Measurements from ENCODE around the gene S100A10.
A peak's percentile ranks its signal among the peaks of the same experiment; 100 is the strongest.

The S100A10 gene

DNA sequence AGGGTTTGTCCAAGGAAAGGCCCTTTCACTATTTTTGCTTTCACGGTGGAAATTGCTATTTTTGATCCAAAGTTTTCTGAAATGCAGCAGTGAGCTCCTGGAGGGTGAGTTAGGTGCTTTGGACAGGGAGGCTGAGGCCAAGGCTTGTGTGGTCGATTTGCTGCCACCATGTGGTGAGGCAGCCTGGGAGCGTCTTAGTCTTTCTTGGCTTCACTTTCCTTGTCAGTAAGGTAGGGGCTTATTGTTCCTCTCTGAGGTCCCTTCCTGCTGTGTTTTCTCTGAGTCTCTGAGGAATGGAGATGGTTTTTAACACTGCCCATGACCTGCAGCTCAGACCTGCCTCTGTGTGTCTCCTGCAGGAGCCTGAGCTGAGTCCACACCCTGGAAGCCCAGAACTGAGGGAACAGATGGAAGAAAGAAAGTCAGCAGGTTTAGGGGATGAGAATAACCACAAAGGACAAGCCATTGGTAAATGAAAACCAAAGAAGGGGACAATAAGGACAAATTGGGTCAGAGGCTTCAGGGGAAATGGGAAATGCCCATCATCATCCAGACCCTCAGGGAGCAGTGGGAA, 20.1 kb upstream of the S100A10 start:
- DNase-seq (ENCODE audit: low spot score): no peak

DNA sequence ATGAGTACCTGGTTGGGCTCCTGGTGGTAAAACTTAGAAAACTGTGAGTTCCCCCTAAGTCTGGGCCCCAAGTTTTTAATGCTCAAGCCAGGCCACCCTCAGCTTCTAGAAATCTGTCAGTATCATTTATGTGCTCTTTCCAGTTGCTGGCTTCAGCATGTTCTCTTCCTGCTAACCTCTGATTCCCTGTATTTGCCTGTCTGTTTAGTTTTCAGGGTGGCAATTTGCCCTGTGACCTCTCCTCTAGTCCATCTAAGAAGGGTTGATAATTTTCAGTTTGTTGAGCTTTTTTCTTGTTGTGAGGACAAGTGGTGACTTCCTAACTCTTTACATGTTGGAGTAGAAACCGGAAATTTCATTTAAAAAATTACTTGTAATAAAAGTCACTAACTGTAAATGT, 16.0 kb upstream of the S100A10 start:
- DNase-seq (ENCODE audit: low spot score): no peak

DNA sequence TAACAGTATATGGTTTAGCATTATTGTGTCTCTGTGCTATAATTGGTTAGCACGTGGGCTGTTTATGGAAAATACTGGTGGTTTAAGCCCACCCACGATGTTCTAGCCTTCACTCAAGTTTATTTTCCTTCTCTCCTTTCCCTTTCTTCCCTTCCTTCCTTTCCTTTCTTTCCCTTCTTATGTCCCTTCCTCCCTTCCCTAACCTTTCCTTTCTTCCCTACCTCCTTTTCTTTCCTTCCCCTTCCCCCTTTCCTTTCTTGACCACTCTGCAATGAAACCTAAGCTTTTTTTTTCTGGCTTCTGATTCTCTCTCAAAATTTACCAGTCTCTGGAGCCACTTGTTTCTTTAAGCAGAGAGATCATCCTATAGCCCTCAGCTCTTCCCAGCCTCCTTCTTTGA, 13.4 kb upstream of the S100A10 start:
- no peak for DNase-seq (ENCODE audit: low spot score)

DNA sequence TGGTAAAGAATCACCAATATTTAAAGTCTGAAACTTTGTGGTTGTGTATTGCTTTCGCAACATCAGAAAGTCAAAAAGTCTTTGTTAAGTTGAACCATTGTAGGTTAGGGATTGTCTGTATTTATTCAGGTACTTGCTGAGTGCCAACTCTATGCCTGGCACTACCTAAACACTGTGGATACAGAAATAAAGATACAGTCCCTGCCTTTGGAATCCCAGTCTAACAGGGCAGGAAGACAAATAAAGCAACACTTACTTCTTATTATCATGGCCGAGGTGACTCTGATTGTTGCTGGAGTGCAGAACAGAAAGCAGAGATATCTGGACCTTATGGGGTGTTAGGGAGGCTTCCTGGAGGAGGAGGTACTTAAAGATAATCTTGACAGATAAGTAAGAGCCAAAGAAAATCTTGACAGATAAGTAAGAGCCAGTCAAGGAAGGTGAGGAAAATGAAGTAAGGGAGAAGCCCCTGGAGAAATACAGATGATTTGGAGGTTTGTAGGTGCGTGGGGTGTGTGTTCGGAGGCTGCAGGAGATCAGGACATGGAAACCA, 11.8 kb upstream of the S100A10 start:
- no peak for DNase-seq (ENCODE audit: low spot score)

DNA sequence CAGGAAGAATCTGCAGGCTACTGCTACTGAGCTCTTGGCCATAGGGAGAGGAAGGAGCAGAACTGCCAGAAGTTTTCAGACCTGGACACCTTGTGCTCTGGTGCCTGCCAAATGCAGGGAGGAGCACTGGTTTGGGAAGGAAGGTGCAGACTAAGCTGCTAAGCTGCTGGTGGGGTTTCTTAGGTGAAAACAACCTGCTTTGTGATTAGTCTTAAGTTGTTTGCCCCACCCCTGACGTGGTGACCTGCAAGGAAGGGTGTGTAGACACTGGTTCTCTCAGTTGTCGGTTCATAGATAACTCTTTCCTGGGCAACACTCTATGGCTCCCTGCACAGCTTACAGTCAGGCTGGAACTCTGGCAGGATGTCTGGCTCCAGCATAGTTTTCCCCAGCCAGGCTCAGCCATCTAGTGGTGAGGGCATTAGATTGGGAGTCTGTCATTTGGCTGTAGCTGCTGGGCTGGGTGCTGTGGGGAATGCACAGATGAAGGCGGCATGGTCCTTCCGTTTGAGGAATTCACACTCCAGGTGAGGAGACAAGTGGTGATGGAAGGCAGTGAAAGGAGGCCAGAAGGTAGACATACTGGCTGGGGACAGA, 10.3 kb upstream of the S100A10 start:
- no peak for DNase-seq (ENCODE audit: low spot score)

DNA sequence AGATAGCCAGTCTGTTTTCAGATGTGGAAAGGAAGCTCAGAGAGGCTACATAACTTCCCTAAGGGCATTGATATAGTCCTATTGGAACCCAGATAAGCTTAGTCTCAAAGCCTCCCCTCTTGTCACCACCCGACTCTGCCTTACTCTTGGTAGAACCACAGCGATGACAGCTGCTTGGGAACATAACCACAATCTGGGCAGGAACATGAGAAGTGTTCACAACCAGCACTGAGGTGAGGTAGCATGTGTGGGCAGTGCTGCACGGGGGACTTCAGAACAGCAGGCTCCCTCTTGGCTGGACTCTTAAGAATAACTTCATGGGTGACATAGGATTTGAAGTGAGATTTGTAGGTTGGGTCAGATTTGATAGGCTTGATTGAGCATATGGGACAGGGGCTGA, 9.3 kb upstream of the S100A10 start:
- DNase-seq (ENCODE audit: low spot score): no peak

DNA sequence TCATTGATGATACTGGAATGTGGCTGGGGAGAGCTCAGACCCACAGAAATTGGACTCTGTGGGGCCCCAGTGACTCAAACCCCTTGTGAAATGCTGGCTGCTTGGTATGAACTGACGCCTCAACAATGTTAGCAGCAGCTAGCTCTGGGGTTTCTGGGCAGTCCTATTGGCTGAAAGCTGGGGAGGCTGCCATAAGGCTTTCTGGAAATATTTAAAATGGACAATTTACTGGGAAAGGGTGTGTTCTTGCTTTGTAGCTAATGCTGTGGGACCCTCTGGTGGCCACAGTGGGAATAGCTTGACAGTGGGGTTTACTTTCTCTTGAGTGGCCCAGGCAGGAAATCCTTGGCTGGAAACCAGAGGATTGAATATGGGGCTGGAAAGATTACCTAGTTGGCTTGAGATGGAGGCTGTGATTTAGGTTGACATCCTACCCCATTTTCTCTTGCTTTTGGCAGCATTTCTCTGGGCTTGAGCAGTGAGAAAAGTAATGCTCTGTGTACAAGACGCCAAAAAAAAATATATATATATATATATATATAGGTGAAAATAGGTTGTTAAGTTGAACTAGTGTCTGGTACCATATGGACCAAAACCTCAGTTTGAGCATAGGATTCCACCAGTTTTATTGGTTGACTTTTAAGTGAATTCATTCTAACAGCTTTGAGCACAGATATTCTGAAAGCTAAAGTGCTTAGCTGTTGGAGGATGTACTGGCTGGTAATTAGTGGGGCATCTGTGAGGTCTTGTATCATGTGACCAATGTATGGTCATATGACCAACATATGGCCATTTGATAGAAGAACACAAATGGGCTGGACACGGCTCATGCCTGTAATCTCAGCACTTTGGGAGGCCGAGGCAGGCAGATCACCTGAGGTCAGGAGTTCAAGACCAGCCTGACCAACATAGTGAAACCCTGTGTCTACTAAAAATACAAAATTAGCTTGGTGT, 8.2 kb upstream of the S100A10 start:
- DNase-seq (ENCODE audit: low spot score): peak; percentile 92

DNA sequence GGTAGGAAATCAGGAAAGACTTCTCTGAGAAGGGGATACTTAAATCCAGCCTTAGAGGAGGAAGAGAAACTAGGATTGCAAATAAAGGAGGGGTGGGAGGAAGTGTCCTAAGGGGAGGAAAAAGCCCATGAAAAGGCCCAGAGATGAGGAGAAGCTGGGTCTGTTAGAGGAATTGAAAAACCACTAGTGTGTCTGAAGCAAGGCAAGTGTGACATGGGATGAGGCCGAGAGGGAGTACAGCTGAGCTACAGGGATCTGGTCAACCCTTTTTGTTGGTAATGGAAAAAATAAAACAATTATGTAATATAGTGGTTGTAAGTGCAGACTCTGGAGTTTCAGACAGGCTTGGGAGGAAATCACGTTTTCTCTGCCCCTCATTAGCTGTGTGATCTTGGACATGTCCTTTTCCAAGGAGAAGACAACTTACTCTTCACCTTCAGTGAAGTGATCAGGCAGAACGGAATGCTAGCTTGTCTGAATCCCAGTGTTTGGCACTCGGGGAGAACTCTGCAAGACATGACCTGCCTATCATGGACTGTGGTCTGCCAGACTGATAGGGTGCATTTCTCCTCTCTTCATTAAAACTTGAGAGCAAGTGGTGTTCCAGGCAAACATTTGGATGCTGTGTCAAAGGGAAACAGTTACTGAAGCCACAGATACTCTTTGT, 7.4 kb upstream of the S100A10 start:
- DNase-seq (ENCODE audit: low spot score): no peak

DNA sequence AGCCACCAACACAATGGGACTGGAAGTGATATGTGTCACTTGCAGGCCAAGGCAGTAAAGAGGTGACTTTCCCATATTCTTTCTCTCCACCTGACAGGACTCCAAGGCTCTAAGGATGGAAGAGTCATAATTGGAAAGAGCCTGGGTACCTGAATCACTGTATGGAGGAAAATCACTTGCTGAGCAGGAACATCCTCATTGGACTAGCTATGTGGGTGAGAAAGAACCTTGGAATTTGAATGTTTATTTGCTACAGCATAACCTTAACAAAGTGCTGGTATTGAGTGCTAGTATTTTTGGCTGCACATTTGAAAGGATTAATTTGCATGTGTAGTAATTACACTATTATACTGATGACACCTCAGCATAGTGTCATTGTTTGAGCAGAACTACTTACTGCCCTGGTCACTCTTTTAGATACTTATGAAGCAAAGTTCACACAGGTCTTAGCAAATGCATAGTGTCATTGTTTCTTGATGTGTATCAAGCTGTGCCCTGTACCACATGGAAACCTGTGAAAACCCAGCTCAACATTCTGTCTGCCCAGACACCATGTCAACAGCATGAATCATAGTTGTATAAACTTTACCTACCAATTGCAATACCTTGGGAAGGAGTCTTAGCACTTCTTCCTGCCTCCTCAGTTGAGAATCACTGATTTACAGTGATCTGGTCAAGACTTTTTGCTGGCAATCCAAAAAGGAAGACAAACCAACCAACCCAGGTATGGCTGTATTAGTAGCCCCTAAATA, 5.1 kb upstream of the S100A10 start:
- DNase-seq (ENCODE audit: low spot score): no peak

DNA sequence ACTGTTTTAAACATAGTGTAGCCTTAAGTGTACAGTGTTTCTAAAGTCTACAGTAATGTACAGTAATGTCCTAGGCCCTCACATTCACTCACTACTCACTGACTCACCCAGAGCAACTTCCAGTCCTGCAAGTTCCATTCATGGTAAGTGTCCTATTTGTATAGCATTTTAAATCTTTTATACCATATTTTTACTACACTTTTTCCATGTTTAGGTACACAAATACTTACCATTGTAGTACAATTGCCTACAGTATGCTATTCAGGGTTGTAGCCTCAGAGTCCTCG, 3.6 kb upstream of the S100A10 start:
- DNase-seq (ENCODE audit: low spot score): no peak

DNA sequence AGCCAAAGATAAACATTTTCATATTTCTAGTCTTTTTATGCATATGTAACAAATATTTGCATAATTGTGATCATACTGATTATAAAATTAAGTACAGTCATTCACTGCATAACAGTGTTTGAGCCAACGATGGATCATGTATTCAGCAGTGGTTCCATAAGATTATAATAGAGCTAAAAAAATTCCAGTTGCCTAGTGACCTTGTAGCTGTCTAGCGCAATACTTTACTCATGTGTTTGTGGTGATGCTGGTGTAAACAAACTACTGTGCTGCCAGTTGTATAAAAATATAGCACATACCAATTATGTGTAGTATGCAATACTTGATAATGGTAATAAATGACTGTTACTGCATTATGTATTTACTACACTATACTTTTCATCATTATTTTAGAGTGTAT, 2.1 kb upstream of the S100A10 start:
- peak; percentile 61 for DNase-seq (ENCODE audit: low spot score)

DNA sequence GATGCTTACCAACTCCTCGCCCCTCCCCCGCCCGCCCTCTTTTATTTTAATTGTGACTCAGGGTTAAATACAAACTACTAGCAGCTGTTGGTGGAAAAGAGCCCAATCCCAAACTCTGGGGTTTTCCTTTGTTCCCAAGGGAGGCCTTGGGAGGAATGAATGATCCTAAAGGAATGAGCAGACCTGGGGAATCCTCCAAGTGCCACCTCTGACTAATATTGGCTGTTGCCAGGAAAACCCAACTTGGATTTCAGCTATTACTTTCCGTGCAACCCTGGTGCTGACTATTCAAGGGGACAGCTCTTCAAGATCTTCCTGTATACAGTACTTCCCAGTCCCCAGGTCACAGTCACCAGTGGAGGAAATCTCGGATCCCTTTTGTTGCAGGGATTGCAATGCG, 1.3 kb upstream of the S100A10 start:
- peak; percentile 83 for DNase-seq (ENCODE audit: low spot score)

DNA sequence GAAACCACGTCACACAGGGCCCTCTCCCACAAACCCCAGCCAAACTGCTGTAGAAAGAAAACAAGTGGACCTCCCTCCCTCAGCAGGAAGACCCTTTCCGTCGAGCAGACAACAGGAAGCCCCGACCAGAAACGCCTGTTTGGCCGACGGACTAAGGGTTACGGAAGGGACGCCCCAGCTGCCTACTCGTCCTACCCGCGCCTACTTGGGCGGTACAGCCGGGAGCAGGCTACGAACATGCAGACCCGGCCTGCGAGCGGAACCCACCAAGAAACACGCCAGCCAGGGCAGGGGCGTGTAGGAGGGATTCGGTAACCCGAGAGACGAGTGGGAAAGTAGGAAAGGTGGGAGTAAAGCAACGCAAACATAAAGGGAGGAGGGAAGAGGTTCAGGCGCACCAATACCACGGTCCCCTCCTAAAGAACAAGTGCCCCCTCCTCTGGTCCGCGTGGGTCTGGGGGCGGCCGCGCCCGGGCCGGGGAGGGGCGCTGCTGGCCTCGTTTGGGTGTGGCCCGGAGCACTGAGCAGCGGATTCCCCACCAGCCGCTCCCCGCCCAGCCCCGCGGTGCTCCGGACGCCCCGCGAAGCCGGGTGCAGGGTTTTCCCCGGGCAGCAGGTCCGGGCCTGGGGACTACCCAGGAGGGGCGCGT, 450 bp downstream of the S100A10 start:
- DNase-seq (ENCODE audit: low spot score): no peak

DNA sequence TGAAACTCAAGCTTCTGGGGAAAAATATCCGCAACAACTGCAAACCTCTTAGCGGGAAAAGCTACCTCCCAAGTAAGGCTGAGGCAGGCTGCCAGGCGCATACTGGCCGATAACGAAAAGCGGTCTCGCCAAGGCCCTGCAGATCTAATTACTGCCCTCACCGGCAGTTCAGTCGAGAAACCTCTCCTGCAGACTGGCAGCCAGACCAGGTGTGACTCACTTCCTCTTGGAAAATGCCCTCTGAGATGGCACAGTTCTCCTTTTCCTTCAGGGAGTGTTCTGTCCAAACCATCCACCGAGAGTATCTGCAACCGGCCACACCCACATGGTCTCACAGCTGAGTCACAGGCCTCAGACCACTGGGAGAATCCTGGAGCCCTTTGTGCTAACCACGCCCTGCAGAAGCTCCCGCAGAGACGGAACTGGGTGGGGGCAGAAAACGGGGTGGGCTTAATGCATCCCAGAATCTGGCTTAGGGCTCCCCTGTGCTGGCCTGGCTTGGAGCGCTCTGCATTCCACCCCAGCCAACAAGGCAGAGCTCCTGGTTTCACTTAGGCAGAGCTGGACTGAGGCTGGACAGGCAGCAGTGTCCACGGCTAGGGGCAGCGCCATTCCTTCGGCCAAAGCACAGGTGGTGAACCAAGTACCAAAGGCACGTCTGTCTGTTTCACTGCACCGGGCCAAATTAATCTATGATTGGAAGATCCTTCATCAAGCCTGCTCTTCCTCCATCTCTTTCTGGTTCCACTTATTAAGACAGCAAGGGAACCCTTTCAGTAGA, 1.2 kb downstream of the S100A10 start:
- peak; percentile 99 for DNase-seq (ENCODE audit: low spot score)

DNA sequence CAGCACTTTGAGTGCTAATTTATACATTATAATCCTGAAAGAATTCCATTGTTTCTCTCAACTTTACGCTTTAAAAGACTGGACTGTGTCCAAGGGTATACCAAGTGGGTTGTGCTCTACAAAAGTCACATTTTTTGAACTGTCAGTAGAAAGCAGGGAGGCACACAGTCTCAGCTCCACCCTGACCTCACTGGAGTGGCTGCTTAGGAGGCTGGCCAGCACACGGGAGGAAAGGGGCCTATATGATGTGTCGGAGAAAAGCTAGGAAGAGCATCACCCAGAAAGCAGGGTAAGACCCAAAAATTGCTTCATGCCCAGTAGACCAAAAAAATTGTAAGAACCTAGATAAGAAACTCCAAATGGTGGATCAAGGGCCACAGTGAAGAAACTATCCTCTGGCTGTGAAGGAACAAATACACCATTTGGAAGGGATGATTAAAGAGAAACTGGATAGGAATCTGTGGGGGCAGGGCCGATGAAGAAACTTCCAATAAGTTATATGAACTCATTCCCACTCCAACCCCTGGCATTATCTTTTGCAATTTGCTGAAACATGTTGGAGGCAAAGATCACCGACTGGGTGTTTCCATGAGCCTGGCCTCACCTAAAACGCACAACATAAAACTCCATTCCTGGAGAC, 1.9 kb downstream of the S100A10 start:
- no peak for DNase-seq (ENCODE audit: low spot score)

DNA sequence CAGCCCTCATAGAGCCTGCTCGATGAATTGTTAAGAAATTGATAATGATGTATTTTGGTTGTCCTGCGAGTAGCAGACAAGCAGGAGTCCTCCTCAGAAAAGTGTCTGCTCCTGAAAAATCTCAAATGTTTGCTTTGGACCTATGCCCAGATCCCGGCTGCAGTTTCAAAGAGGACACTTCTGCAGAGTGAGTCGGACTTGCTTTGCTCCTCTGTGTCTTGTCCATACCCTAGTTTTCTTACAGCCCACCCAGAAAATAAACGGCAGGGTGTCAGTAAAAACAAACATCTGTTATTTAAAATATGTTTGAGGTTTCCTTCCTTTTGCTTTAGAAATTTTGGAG, 2.8 kb downstream of the S100A10 start:
- DNase-seq (ENCODE audit: low spot score): no peak

DNA sequence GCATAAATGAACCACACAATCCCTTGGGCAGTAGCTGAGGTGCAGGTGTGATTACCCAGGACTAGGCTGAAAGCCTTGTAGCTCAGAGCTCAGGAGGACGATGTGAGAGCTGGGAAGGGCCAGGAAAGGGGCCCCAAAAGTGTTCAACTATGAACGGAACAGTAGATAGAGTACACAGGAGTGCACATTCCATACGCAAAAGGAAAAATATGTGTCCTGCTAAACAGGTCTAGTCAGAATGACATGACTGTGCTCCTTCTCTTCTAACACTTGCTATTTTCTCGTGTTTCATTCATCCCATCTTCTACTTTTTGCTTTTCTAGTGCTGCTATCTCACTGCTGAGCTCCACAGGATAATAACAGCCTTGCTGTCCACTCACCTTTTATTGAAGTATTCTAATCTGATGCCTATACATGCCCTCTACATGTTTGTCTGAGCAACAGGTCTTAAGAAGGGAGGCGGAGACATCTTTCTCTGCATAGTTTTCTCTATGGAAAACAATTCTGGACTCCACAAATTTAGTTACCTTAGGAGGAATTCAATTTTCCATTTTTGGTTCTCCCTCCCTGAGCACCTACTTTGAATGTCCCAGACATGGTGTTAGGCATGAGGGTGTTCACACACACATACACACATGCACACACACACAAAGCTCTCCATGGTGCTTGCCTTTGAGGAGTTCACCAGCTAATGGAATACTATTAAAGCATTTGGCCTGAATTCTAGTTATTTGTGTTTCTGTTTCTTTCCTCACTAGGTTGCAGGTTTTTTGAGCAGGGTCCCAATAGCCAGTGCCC, 3.4 kb downstream of the S100A10 start:
- DNase-seq (ENCODE audit: low spot score): no peak

DNA sequence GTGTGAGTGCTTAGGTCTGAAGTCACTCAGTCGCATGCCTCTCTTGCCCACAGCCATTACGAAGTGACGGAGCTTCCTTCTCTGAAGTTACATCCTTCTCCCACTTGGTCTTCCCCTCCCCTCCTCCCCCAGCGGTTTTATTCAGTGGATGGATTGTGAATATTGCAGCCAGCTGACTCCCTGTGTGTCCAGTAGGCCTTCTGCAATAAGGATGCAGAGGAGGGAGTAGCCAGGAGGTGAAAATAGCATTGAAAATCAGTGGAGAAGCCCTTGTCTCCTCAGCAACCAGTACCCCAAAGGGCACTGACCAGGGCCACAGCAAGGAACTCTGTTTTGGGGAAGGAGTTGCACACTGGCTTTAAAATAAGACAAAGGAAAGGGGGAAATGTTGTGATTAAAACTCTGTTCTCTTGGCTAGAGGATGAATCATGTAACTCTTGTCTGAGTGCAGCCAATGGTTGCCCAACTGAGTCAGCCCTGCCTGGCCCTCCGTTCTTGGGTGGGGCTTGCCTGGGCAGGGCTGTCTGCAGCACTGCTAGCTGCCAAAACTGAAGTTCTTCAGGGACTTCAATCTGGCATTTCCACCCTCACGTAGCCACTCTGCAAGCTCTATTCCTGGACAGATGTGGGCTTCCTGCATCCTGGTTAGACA, 4.3 kb downstream of the S100A10 start:
- DNase-seq (ENCODE audit: low spot score): peak; percentile 71

DNA sequence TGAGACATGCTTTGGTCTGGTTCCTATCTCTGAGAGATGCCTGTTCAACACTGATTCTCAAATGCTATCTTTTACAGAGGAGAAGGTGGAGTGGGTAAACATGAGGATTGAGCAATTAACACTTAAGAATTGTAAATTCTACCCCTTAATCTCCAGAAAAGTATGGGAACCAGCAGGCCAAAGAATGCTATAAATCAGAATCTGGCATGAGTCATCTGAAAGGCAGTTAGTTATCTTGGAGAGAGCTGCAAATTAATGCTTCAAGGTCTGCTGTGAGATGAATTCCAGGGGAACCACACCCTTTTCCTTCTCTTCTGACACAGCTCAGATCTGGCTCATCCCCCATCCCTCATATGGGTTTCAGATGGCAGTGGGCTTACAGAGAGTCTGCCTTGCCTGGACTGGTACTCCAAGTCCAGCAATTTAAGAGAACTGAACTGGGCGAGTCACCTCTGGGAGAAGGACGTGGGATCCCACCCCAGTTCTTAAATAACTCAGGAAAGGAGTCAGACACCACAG, 5.2 kb downstream of the S100A10 start:
- peak; percentile 86 for DNase-seq (ENCODE audit: low spot score)

Data from SW480 (cell line).